CD4-positive, alpha-beta T cell treated with Interleukin-4 for 1 hour (primary cell): ENCODE data around the gene JAGN1.
"Not testable (repeated sequence)": the region's sequence is repeated elsewhere in the genome, so short reads cannot be mapped to it uniquely, and the experiment has no call there.

Experiments
- DNase-seq, 2 donors: peaks; one replicate each; pipeline ENCODE4 v3.0.0-alpha.2; 2020 to 2022

JAGN1 gene

GRCh38 chr3:9890249-9891071, at the start of gene JAGN1:
Gene JAGN1 (plus strand): TSS chr3:9890610. CDS start chr3:9890723, 113 bp downstream.
- peak; percentile 91 to 94 for DNase-seq

DNA sequence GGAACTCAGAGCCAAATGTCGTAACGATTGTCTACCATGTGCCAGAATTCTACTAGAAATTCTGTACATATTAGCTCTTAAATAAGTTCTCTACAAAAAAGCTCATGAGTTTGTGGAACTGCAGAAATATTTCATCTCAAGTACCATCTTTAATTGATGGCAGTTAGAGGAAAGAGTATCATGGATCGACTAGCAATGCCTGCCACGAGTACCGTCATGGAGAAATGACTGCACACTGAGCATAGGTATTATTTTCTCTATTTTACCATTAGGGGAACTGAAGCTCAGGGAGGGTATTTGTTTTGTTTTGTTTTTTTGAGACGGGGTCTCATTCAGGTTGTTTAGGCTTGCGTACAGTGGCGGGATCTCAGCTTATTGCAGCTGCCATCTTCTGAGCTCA, 49.4 kb upstream of the JAGN1 start:
- DNase-seq, result no peak

DNA sequence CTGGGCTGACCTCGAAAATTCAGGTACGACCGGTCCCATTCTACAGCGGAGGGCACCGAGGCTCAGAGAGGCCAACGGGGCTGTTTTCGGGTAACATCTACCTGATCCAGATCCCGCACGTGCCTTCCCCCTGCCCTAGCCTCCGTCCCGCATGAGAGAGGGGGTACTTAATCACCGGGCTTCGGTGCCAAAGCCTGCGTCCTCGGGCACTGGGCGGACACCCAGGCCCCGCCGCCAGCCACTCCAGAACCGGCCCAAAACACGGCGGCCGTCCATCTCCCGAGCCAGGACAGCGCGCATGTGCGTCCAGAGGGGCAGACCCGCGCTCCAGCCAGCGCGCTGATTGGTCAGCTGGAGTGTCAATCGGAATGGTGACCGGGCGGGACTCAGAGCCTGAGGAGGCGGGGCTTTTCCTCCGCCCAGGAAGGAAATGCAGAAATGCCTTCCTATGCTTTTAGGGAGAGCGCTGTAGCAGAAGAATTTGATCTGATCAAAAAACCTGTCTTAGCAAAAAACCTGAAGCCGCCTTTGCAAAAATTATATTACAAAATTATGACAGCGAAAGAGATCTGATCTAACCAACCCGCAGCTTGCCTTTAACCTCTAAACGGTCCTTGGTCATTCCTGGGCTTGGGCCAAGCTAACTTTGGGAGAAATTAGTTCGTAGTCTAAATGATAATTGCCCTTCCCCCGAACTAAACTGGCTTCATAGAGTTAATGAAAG, 46.5 kb upstream of the JAGN1 start, which contains the start of gene RPUSD3:
Gene RPUSD3 (minus strand): TSS at position 294 of the 724 bp plus-strand sequence. CDS start 18 bp downstream, at position 276.
- peak; percentile 94 to 96 for DNase-seq

DNA sequence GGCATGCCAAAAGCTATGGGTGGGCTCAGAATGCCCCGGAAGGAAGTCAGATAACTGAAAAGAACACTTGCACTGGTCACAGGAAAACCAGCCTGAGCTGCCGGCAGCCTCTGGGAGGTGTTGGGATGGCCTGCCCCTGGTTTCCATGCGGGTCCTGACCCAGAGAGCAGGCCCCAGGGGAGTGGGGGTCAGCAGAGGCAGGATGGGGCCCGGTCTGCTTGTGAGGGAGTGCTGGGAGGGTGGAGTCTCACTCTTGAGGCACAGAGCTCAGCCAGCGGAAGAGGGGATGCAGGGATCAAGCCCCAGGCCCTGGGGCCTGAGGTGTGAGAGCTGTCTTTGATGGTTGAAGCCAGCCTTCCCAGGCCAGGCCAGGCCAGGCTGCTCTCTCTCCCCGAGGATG, 44.2 kb upstream of the JAGN1 start:
- DNase-seq, result no peak

- no peak for DNase-seq
Observed at GRCh38 chr3:9846931-9847488, 43.4 kb upstream of the JAGN1 start.

DNA sequence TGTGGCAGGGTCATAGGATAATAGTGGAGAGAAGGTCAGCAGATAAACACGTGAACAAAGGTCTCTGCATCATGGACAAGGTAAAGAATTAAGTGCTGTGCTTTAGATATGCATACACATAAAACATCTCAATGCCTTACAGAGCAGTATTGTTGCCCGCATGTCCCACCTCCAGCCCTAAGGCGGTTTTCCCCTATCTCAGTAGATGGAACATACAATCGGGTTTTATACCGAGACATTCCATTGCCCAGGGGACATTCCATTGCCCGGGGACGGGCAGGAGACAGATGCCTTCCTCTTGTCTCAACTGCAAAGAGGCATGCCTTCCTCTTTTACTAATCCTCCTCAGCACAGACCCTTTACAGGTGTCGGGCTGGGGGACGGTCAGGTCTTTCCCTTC, 42.5 kb upstream of the JAGN1 start:
- DNase-seq, result not testable (repeated sequence)

DNA sequence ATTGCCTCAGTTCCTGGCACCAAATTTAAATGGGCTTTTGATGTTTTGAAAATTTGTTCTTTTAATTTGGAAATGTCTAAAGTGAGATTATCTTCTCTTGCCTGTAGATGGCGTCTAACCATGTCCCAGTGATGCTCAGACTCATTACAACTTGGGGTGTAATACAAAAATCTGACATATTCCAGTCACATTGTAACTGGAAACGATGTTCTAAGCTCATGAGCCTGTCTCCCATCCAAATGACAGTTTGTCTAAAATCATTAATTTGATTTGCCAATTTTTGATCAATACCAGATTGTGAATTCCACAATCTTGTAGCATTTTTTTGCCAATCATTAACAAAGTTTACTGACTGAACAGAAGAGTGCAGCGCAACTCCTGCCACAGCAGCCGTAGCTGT, 41.5 kb upstream of the JAGN1 start:
- peak in 1 of 2 donors; percentile 64 for DNase-seq

DNA sequence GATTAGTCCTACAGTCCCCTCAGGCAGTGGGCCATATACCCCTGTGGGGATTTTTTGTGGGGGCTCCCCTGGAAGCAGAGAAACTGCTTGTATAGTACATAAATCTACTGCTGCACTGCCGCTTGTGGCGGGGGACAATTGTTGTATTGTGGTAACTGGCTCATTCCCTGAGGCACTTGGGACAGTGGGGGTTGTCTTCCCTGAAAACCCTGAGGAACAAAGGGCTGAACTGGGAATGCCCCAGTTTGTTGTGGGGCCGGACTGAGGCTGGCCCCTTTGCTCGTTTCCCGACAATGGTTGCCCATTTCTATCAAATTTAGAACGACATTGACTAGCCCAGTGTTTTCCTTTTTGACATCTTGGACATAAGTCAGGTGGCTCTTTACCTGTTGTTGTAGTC, 39.0 kb upstream of the JAGN1 start:
- DNase-seq, result not testable (repeated sequence)

DNA sequence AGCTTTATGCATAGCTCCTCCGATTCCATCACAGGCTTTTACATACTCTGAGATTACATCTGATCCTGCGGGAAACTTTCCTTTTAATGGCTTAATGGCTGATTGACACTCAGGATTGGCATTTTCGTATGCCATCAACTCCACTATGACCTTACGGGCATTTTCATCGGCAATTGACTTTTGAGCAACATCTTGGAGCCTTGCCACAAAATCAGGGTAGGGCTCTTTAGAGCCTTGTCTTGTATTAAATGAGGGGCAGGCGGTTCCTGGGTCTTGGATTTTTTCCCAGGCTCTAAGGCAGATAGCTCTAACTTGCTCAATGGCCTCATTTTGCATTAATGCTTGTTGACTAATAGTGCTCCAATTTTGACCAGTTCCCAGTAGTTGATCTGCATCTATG, 38.5 kb upstream of the JAGN1 start:
- DNase-seq, result not testable (repeated sequence)

DNA sequence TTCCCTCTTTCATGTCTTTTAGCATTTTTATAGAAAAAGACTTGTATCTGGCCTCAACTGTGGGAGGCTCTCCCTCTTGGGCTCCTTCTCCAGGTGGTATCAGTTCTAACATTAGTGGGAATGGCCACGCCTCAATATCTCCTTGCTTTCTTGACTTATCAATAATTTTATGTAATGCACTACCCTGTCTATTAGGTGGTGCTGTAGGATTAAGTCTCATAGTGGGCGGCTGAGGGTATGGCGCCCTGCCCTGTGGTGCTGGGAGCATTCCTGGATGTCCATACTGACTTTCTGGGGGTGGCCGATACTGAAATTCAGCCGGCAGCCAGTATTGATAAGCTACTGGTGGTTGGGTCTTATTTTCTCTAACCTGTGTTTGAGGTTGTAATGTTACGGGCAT, 37.9 kb upstream of the JAGN1 start:
- no peak for DNase-seq

- not testable (repeated sequence) for DNase-seq
Observed at GRCh38 chr3:9854291-9854940, 36.0 kb upstream of the JAGN1 start.

DNA sequence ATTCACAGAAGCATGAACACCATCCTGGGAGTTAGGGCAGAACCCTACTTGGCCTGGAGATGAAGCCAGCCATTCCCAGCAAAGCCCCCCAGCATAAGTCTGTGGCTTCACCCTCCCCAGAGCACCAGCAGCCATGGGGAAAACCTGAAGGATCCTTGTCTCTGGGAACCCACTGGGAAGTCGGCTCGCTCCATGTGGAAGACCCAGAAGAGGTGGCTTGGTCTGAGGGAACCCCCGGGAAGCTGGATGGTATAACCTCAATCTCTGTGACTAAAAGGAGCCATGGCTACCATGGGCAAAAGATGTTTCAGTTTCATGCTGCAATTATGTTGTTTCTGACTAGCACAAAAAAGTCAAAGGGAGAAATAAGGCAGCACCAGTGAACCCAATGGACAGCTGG, 34.8 kb upstream of the JAGN1 start:
- no peak for DNase-seq

DNA sequence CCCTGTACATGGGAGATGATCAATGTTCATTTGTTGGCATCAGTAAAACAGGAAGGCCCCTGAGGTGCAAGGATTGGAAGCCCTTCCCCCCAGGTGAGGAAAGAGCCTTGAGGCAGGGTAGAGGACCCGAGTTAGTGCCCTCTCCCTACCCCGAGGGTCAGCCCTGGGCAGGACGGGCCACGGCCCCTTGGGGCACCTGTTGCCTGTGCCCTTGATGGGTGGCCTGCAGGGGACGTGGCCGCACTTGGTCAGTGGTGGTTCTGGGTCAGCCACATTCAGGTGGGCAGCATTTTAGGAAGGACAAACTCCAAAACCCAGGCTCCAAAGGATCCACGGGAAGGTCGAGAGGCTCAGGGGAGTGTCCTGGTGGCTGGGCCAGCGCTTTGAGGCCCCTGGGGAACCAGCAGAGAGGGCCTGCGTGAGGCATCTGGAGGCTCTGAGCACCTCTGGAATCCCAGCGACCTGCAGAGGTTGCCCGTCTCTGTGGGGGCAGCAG, 30.8 kb upstream of the JAGN1 start:
- no peak for DNase-seq

DNA sequence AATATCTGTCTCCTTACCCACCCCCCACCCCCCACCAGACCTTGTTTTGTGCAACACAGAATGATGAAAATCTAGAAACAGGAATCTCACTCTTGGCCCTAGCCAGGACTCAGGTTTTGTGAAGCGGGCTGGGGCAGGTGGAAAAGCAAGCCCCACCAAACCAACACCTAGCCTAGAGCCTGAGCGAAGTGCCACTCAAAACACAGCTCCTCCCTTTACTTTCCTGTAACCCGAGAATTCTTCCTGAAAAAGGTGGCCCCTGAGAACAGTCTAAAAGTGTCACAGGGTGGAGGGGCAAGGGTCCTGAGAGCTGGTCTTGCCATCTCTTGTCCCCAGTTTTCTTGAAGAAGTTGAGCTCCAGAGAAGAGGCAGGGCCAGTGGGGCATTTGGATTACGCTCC, 29.2 kb upstream of the JAGN1 start:
- DNase-seq, result no peak

DNA sequence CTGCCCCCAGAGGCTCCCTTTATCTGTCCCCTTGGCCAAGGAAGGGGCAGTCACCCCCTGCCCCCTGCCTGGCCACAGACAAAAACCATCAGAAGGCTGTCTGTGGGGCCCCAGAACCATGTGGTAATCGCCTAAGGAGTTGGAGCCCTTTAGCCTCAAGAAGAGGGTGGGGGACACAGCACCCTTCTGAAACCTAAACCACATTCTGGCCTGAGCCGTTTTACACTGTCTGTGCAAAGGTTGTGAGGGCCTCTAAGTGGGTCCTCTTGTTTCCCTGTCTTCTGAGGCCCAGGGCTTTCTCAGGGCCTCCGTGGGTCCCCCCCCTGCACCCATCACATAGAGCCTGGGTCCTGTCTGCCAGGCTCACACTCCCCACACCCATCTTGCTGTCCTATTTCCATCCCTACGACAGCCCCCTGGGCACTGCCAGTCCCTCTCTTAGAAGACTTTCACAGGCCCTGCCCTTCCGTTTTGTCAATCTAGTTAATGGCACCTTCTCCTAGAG, 28.7 kb upstream of the JAGN1 start:
- DNase-seq, result no peak

DNA sequence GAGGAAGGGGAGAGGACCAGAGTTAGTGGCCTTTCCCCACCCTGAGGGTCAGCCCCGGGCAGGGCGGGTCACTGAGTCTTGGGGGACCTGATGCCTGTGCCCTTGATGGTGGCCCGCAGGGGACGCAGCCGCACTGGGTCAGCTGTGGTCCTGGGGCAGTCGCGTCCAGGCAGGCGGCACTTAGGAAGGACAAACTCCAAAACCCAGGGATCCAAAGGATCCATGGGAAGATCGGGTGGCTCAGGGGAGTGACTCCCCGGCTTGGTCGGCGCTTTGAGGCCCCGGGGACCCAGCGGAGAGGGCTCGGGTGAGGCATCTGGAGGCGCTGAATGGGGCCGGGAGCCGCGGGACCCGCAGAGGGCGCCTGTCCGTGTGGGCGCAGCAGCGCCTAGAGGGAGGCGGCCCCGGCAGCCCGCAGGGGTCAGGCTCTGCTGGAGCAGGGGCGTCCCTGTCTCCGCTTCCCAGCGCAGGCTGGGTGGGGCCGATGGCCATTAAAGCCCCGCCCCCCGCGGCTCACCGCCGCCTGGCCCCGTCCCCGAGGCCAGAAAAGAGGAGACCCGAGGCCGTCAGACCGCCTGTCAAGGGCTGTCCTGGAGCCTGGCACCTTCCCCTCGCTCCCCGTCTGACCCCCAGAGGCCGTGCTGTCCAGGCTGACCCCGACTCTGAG, 27.9 kb upstream of the JAGN1 start:
- peak; percentile 28 to 35 for DNase-seq

DNA sequence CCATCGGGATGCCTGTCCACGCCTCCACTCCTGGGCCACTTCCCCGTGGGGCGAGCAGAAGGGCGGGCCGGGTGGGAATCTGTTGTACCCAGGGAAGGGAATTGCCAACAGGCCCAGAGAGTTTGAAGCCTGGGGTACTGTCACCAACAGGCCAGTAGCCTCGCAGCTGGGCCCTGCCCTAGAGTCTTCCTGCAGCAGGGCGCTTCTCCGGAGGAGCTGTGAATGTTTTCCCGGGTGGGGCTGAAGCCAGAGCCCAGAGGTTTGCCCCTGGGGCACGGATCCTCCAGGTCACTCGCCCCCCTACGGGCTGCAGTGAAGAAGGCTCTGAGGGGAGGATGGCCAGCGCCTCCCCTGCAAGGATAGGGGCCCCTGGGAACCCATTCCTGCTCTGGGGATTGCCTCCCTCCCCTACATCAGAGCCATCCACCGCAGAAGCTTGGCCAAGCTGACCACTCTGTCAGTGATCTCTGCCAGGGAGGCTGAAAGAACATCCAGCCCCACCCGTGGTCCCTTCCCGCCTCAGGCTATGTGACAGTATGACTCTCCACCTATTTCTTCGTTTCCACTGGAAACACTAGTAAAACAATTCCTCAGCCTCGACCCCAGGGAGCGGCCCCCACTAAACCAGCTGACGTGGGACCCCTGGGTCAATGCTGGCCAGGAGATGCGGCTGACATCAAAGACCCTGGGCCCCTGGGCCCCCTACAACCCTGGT, 27.2 kb upstream of the JAGN1 start:
- no peak for DNase-seq

GRCh38 chr3:9864200-9864927, 26.0 kb upstream of the JAGN1 start:
- no peak for DNase-seq

GRCh38 chr3:9865125-9865637, 25.2 kb upstream of the JAGN1 start:
- DNase-seq, result not testable (repeated sequence)

GRCh38 chr3:9866639-9867038, 23.8 kb upstream of the JAGN1 start:
- DNase-seq, result no peak

DNA sequence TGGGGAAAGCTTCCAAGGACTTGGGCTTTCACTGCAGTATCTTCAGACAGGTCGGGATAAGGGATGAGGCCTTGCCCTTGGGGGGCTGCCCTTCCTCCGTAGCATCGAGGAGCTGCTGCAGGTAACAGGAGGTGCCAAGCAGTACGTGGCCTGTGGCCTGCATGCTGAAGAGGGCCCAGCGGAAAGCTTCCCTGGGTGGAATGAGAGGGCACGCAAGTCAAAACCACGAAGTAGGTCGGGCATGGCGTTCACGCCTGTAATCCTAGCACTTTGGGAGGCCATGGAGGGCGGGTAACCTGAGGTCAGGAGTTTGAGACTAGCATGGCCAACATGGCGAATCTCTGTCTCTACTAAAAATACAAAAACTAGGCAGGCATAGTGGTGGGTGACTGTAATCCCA, 23.3 kb upstream of the JAGN1 start:
- no peak for DNase-seq
